ENCODE data around the gene PTH2R.
"Not testable (repeated sequence)": the region's sequence is repeated elsewhere in the genome, so short reads cannot be mapped to it uniquely, and the experiment has no call there.

The PTH2R gene

DNA sequence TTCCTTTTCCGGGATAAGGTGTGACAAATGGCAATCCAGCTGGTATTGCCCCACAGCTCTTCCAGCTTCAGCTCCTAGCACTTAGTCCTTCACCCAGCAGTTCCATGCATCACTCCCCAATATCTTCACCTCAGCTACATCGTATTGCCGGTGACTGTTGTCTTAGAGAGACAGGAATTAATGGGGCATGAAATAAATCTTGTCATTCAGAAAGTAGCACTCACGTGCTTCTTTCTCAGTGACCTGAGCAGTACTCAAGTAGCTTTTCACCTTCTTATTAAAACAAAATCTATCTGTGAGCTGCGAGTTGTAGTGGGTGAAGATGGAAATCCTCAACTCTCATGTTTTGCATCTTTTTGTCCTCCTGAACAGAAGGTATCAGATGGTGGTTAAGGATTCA is 72.8 kb downstream of the PTH2R start:
- DNase-seq (ENCODE audit: low spot score): no peak
- TF ChIP-seq, protein P1, sequence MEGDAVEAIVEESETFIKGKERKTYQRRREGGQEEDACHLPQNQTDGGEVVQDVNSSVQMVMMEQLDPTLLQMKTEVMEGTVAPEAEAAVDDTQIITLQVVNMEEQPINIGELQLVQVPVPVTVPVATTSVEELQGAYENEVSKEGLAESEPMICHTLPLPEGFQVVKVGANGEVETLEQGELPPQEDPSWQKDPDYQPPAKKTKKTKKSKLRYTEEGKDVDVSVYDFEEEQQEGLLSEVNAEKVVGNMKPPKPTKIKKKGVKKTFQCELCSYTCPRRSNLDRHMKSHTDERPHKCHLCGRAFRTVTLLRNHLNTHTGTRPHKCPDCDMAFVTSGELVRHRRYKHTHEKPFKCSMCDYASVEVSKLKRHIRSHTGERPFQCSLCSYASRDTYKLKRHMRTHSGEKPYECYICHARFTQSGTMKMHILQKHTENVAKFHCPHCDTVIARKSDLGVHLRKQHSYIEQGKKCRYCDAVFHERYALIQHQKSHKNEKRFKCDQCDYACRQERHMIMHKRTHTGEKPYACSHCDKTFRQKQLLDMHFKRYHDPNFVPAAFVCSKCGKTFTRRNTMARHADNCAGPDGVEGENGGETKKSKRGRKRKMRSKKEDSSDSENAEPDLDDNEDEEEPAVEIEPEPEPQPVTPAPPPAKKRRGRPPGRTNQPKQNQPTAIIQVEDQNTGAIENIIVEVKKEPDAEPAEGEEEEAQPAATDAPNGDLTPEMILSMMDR (IDR thresholded peaks at IDR 0.05; ENCODE audit: extremely low read depth, insufficient read depth, missing control alignments): no peak
- in situ Hi-C loops (cut with MboI; ENCODE audit: low pct_unique_long_range_greater_than_20kb, low sequenced_read_pairs, unreplicated experiment): no loop called here

DNA sequence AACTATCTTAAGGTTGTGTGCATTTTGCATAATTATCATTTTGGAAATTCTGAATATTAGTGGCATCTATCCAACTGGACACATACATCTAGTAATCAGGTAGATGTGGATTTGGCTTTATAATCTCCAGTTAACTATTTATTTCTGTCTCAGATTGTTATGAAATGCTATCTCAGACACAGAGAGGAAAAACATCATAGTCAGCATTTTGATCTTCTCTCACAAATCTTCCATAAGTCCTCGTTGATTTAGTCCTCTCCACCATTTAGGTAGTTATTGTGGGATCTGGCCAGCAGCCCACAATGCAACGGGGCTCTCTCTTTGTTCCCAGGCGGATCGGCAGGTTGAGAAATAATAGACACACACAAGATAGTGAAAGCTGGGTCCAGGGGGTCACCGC is 75.4 kb downstream of the PTH2R start:
- DNase-seq (ENCODE audit: low spot score); in situ Hi-C loops (cut with MboI; ENCODE audit: low pct_unique_long_range_greater_than_20kb, low sequenced_read_pairs, unreplicated experiment): not testable (repeated sequence)

- DNase-seq (ENCODE audit: low spot score); in situ Hi-C loops (cut with MboI; ENCODE audit: low pct_unique_long_range_greater_than_20kb, low sequenced_read_pairs, unreplicated experiment): not testable (repeated sequence)
These were observed 75.9 kb downstream of the PTH2R start for GRCh38 chr2:208482453-208483015.

GRCh38 chr2:208485390-208485789 is 78.8 kb downstream of the PTH2R start:
- in situ Hi-C loops (cut with MboI; ENCODE audit: low pct_unique_long_range_greater_than_20kb, low sequenced_read_pairs, unreplicated experiment): no loop called here
- TF ChIP-seq, protein P1 (IDR thresholded peaks at IDR 0.05; ENCODE audit: extremely low read depth, insufficient read depth, missing control alignments): no peak
- DNase-seq (ENCODE audit: low spot score): no peak

DNA sequence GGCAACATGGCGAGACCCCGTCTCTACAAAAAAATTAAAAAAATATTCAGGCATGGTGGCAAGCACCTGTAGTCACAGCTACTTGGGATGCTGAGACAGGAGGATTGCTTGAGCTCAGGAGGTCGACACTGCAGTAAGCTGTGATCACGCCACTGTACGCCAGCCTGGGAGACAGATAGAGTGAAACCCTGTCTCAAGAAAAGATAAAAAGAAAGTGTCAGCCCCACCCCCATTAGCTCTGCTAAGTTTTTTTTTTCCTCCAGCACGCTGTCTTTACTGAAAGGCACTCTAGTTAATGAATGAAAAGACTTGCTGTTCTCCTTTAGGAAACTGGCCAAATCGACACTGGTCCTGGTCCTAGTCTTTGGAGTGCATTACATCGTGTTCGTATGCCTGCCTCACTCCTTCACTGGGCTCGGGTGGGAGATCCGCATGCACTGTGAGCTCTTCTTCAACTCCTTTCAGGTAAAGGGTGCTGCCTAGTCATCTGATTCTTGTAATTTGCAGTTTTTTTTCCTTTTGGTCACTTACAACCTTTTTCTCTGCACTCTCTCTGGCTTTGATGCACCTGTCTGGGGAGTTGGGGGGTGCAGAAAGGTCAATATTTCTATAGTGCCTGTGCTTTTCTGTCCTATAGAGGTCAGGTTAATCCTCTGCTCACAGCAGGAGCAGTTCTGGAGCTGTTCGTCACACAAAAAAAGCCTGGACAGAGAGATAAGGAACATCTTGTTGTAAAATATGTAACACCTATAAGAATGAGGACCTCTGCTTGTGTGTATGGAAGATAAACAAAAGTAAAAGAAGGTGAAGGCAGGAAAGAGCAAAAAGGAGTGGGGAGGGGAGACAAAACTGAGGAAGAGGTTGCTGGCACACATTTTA is 82.3 kb downstream of the PTH2R start:
- in situ Hi-C loops (cut with MboI; ENCODE audit: low pct_unique_long_range_greater_than_20kb, low sequenced_read_pairs, unreplicated experiment): no loop called here
- no peak for DNase-seq (ENCODE audit: low spot score)
- TF ChIP-seq, protein P1 (IDR thresholded peaks at IDR 0.05; ENCODE audit: extremely low read depth, insufficient read depth, missing control alignments): no peak

GRCh38 chr2:208489687-208490086 is 83.1 kb downstream of the PTH2R start:
- in situ Hi-C loops (cut with MboI; ENCODE audit: low pct_unique_long_range_greater_than_20kb, low sequenced_read_pairs, unreplicated experiment): no loop called here
- DNase-seq (ENCODE audit: low spot score): no peak
- TF ChIP-seq, protein P1 (IDR thresholded peaks at IDR 0.05; ENCODE audit: extremely low read depth, insufficient read depth, missing control alignments): no peak

DNA sequence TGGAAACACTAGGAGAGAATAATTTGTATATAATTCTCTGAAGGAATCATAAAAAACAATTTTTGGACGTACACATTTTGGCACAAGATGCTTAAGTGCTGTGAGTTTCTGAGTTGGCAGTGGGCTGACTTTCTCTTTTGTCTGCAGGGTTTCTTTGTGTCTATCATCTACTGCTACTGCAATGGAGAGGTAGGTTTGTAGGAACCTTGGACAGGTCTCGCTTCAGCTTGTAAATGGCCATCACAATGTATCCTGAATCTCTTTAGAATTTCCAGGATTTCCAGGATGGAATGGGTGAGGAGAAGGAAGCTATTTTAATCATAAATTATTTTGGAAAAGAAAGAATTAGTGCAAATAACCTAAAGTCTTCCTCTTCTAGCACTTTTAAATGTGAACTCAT is 83.9 kb downstream of the PTH2R start:
- TF ChIP-seq, protein P1 (IDR thresholded peaks at IDR 0.05; ENCODE audit: extremely low read depth, insufficient read depth, missing control alignments): no peak
- in situ Hi-C loops (cut with MboI; ENCODE audit: low pct_unique_long_range_greater_than_20kb, low sequenced_read_pairs, unreplicated experiment): no loop called here
- DNase-seq (ENCODE audit: low spot score): no peak

Measured in GM13977 (cell line).